Activated CD4-positive, alpha-beta T cell treated with anti-CD3 and anti-CD28 coated beads for 4 hours (primary cell): ENCODE measurements around the gene PRKG1.
"Not testable (repeated sequence)": the region's sequence is repeated elsewhere in the genome, so short reads cannot be mapped to it uniquely, and the experiment has no call there.

Experiments
- DNase-seq, 2 donors: peaks; one replicate each; pipeline ENCODE4 v3.0.0-alpha.2; 2020

Gene PRKG1

DNA sequence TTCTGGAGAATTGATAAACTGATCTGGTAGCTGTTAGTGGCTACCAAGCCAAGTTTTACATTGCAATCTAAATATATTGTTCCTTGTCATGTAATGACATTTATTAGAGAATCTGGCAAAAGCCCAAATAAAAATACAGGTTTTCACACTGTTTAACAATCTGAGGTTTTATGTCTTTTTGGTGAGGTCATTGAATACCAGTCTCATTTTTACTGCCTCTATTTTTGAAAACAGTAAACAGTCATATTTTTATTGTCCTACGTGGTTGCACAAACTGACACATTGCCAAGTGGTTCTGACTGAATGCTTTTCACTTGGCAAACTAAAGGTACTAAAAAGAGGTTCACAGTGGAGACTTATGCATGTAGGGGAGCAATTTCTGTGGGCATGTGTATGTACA, 157.5 kb downstream of the PRKG1 start:
- no peak for DNase-seq

DNA sequence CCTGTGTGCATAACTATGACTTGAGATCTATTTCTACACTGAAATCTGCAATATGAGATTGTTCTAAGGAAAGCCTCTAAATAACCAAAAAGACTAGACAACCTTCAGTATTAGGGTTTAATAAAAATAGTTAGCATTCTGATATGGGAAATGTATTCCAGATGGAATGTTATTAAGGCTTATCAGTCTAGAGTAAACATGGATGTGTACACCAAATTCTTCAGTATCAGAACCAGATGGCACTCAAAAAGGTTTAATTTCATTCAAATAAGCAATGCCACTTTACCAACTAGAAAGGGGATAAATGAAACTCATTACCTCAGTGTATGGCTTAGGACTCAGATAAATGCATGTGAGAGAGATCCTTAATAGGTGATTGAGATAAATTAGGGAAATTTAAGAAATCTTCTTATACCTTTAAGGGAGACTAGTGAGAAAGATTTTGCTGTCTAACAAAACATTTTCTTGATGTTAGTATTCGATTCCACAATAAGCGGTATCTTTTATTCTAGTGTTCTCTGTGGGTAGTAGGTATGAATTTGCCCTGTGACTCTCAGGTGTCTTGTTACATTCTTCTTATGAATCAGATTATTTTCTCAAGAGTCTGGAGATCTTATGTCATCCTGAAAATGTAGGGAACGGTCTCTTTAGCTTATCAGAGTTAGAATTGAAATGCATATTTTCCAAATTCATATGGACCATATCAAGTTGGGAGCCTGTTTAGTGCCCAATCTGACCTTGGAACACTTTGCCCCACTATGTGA, 159.2 kb downstream of the PRKG1 start:
- no peak for DNase-seq

DNA sequence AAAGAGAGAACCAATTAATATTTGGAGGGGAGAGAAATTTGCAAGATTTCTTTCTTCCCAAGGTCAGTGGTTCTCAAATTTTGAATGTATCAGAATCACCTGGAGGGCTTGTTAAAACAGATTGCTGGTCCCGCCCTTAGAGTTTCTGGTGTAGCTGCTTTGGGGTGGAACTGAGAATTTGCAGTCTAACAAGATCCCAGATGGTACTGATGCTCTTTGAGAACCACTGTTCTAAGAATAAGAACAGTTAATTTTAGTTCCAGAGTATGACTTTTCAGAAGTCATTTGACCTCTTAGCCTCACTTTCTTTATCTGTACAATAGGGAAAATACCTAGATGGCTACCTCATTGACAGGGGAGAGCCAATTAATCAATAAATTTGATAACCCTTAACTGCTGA, 161.6 kb downstream of the PRKG1 start:
- DNase-seq, result no peak

DNA sequence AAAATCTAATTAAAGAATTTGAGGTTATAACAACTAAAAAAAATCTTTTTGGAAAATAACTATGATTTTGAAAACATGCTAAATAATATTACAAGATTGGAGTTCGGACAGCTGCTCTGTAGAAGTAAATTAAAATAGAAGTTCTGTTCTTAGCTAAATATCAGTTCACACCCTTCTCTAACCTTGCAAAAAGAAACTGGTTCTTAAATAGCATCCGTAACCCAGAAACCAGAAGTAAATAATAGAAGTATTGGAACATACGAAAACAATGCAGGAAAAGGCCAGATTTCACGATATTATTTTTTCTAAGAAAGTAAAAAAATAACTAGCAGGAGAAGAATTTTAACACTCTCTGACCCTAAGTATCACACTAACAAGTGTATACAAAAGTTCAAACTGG, 164.7 kb downstream of the PRKG1 start:
- DNase-seq, result no peak

DNA sequence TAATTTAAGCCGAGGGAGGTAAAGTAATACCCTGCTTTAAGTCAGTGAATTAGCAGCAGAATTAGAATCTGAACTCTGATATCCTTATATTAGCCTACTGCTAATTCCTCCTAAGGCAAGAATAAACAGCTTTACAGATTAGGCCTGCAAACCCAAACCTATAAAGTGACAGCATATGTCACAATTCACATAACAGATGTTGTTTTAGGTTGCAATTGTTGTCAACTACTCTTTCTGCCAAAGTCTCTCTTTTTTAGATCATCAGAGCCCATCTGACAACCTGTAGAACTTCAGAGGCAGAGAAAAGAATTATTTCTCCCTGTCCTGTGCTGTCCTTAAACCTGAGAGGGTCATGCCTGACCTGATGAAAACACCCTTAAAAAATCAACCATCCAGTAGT, 167.2 kb downstream of the PRKG1 start:
- DNase-seq, result no peak

DNA sequence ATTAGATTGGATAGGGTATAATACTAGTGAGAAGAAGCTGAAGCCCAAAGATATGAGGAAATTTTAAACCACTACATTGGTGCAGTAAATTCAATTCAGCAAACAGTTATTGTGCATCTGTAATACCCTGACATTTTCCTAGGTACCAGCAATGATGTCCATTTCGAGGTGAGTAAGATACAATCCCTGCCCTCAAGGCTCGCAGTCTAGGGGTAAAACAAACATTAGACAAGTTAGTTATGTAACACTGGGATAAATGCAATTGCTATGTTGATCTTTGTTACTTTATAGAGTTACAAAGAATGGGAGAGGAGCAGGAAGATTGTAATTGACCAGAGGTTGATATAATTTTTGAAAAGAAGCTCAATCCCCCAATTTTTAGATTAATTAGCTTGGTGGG, 168.1 kb downstream of the PRKG1 start:
- no peak for DNase-seq

DNA sequence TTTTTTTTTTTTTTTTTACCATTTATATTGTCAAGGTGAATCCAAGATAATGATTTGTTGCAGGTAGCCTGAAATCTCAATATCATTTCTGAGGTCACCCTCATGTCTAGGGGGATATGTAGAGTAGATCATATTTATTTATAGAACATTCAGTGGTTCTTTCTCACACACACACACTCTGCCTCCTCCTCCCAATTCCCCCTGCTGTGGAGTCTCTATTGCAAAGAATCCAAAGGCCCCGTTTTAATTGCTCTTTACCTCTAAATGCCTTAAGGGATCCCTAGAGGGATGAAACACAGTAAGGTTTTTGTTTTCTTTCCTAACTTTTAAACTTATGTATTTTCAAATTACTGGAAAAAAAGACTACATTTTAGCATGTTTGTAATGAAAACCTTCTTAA, 170.0 kb downstream of the PRKG1 start:
- no peak for DNase-seq

DNA sequence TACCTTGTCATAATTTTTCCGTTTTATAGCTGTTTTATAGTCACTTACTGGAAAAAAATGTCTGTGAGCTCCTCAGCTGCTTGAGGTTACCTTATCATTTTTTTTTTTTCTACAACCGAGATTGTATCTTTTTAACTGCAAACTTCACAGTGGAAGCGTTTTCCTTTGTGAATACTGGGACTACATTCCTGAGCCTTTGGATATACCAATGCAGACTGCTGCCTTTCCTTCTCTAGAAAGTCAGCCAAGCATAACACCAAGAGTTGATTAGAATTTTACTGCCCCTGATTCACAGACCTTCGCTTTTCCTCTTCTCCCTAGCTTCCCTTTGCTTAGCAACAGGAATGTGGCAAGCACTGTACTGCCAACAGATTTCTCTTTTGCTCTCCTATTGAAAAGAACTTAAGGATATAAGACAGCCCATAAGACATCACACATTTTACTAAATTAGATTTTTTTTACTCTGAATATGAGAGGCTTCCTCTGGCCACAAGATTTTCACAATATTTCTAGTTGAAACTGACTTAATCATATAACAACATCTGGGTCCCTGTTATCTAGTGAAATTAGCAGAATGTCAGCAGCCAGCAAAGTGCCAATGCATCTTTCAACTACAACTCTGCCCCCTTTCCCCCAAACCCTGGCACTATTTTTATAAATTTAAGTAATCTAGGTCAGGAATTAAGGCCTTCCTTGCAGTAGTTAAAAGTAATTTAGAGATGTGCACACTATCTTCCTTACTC, 170.6 kb downstream of the PRKG1 start:
- no peak for DNase-seq

DNA sequence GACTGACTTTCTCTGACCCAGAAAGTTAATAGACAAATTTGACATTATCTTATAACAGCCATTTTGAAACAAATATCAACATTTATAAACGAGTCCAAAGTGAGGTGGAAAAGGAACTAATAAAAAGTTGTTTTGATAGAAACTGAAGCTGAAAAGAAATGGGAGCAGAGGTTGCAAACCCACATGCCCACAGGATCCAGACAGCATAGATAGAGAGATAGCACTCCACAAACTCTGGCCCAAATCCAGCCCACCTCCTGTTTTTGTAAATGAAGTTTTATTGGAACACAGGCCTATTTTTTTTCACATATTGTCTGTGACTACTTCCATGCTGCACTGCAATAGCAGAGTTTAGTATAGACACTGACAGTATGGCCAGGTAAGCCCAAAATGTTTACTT, 171.9 kb downstream of the PRKG1 start:
- no peak for DNase-seq

DNA sequence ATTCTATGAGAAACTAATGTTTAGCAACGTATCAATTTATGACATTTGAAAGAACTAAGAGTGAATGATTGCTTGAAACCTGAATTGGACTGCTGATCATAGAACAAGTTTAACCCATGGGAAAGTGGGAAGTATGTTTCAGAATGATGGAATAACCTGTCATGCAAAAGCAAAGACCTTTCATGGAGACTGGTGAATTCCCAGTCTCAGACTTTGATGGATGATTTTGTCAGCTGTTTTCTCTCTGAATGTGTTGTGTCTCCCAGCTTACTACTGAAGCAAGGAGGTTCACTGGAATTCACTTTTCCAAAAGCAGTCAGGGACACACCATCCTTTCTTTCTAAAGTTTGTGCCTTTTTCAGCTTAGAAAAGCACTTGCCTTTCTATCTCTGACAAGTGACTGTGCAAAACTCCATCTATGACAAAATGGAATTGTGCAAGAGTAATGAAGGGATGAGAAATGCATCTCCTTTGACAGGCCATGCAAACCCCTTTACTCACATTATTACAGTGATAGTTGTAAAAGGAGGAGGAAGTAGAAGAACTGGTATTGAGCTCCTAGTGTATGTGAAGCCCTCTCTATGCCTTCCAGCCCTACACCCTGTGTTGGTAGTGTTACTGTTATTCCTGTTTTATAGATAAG, 176.1 kb downstream of the PRKG1 start:
- DNase-seq, result no peak

DNA sequence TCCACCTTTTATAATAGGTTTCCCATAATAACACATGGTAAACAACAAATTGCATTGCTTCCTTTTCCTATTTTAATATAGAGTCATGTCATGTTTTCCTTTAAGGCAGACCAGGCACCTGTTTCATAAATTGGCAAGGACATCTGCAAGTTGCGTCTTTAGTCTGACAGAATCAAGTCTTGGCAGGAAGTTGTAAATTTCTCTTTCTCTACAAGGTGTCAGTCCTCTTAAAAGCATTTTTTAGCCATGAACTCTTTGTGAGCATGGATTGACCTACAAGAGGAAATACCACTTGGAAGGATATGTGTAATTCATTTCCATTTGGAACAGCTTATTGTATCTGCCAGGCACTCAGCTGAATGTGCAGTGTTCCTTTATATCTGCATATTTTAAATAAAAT, 176.8 kb downstream of the PRKG1 start:
- DNase-seq, result no peak

DNA sequence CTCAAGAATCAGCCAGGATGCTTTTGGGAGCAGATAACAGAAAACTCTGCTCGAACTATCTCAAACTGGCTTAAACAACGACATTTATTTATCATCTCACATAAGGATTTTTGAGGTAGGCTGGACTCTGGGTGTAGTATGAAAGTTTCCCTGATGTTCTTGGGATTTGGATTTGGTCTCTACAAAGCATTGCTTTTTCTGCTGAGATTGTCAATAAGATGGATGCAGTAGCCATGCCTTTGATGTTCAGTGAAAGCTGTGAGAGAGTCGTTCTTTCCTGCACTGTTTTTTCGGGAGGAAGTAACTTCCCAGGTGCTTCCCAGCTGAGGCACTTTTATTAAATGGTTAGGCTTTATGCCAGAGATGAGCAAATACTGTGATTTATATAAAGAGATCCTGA, 181.1 kb downstream of the PRKG1 start:
- no peak for DNase-seq

DNA sequence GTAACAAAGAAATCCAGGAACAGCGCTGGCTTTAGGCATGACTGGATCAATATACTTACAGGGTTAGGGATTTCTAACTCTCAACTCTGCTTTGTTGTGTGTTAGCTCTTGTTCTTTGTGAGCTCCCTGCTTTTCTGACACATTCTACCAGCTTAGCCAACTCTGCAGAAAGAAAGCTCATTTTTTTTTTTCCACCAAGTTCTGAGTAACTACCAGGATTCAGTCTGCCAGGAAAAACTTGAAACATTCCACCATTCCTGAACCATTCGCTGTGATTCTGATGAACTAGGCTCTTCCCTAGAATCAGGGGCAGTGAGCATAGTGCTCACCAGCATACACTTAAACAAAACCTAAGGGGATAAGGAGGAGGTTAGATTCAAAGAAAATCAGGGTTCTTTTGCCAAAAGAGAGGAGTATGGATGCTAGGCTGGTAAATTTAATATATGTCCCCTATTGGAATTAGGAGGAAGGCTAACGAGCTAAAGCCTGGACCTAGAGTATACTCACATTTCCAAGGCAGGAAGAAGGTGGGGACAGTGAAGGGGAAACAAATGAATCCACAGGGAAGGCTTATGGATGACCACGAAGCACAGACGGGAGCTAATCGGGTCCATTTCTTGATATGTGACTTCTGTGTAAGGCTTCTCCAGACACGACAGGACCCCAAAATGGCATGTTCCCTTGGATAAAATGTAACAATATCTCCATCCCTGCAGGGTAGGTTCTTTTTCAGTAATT, 183.4 kb downstream of the PRKG1 start:
- DNase-seq, result no peak

DNA sequence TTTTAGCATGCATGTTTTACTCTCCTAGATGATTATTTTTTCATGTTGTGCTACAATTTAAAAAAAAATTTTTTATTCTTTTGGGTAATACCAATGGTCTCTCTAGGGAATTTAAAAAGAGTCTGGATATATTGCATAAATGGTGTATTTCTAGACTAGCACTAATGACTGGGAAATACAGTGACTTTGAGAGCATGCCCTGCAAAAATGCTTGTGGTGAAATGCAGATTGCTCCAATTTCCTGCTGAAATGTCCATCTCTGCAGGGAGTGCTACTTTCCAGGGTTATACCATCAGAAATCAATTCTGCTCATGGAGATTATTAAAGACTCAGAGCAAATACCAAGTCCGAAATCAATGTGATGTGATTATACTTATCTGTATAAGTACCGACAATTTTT, 186.1 kb downstream of the PRKG1 start:
- no peak for DNase-seq

DNA sequence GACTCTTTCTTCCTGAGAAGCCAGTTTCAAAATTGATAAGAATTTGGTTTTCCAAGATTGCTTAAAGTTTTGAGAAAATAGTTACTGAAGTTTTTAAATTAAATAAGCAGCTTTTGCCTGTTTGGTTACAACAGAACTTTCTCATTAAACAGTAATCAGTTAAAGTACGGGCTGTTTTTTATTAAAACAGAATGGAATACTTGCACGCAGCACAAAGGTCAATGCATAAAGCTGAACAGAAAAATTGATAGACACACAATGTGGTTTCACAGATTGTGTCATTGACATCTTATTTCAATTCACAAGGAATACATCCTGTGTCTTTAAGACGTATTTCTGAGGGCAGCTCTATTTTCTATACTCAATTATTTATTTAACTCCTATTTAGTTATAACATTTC, 192.2 kb downstream of the PRKG1 start:
- DNase-seq, result no peak

DNA sequence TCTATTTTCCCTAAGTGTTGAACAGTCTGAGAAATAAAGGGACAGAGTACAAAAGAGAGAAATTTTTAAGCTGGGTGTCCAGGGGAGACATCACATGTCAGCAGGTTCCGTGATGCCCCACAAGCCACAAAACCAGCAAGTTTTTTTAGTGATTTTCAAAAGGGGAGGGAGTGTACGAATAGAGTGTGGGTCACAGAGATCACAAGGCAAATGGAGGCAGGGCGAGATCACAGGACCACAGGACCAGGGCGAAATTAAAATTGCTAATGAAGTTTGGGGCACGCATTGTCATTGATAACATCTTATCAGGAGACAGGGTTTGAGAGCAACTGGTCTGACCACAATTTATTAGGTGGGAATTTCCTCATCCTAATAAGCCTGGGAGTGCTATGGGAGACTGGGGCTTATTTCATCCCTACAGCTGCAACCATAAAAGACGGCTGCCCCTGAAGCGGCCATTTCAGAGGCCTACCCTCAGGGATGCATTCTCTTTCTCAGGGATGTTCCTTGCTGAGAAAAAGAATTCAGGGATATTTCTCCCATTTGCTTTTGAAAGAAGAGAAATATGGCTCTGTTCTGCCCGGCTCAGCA, 193.8 kb downstream of the PRKG1 start:
- not testable (repeated sequence) for DNase-seq

DNA sequence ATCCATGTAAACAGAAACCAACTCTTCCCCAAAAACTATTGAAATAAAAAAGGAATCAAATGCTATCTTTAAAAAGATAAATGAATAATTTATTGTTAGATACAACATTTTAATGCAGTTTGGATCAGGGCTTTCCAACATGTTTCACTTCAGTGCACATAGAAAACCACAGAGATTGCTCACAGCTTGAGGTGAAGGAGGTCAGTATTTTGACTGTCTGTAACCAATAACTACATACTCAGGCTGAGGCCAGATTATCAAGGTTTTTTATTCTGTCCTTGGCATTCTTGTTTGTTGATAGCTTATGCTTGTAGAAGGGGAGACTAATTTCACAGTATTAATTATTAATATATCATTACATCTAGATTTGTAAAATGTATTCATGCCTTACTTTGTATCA, 195.5 kb downstream of the PRKG1 start:
- DNase-seq, result no peak

DNA sequence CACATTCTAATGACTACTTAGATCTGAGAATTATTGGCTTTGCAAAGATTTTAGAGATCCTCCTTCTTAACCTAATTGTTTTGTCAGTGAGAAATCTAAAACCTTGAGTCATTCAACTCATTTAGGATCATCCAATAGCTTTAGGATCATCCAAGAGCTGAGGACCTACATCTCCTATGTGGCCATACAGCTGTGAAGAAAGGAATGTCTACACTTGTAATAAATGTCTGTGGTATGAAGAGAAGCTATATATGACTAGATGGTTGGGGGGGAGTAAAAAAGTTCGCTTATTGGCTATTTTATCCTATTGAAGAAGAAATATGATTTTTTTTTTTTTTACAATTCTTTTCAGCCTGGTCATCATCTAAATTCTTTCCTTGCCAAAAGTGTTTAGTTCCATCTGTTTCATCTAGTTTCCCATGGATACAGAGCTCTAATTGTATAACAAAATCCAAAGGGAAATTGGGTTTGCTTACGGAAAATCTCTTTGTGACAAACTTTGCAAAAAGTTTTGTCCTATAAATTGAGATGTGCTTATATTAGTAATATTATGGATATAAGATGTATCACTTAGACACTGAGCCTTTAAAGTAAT, 196.7 kb downstream of the PRKG1 start:
- DNase-seq, result no peak

DNA sequence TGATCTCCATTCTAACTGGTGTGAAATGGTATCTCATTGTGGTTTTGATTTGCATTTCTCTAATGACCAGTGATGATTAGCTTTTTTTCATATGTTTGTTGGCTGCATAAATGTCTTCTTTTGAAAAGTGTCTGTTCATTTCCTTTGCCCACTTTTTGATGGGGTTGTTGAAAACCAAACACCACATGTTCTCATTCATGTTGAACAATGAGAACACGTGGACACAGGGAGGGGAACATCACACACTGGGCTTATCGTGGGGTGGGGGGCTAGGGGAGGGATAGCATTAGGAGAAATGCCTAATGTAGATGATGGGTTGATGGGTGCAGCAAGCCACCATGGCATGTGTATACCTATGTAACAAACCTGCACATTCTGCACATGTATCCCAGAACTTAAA, 197.8 kb downstream of the PRKG1 start:
- not testable (repeated sequence) for DNase-seq

DNA sequence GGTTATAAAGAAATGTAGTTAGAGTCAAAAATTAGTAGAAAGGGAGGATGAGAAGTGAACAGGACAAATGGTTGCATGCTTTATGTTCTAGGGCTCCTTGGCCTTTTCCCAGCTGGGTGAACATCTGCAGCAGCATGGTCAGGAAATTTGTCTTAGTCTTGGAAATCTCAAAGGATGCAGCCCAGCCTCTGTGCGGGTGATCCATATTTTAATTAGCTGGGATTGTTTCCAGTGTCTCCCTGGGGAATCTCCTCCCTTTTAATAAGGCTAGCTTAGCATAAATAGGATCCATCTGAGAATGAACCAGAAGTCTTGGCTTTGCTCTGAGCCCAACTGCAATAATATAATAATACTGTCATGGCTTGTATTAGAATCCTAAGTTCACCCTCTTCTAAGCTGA, 198.3 kb downstream of the PRKG1 start:
- DNase-seq, result no peak

DNA sequence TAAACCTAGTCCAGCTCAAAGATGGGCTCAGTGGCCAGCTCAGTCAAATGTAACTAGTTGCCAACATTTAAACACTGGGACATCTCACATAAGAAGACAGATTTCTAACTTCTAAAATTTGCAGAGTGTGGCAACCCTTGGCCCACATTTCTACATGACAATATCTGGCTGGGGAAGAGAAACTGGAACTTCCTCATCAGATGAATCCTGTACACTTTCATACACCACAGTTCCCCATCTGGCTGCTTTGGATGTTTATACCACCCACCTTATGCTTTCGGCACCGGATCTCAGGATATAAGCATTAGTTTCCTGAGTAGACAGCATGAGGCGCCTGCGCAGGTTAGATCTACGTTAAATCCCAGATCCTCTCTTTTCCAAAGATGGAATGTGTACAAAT, 199.3 kb downstream of the PRKG1 start:
- no peak for DNase-seq

DNA sequence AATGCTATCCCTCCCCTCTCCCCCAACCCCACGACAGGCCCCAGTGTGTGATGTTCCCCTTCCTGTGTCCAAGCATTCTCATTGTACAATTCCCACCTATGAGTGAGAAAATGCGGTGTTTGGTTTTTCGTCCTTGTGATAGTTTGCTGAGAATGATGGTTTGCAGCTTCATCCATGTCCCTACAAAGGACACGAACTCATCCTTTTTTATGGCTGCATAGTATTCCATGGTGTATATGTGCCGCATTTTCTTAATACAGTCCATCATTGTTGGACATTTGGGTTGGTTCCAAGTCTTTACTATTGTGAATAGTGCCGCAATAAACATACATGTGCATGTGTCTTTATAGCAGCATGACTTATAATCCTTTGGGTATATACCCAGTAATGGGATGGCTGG, 201.8 kb downstream of the PRKG1 start:
- DNase-seq, result not testable (repeated sequence)

DNA sequence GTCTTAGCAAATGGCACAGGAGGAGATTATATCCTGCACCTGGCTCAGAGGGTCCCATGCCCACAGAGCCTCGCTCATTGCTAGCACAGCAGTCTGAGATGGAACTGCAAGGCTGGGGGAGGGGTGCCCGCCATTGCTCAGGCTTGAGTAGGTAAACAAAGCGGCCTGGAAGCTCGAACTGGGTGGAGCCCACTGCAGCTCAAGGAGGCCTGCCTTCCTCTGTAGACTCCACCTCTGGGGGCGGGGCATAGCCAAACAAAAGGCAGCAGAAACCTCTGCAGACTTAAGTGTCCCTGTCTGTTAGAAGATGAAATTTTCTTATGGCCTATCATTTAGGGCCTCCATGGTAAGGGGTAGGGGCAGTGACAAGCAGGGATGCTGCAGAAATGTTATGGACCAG, 207.1 kb downstream of the PRKG1 start:
- DNase-seq, result not testable (repeated sequence)
